Astrocyte (in vitro differentiated cells and primary cell): ENCODE measurements around the gene C5orf22.

Source experiments
- CTCF ChIP-seq: IDR thresholded peaks from 2 replicates; pipeline ENCODE4 v1.5.1; 2011; ENCODE audit warnings: low read depth, mild to moderate bottlenecking, inconsistent platforms, low read length, moderate library complexity; ENCODE audit not compliant: insufficient read depth
- EZH2 ChIP-seq: IDR thresholded peaks from 2 replicates; pipeline ENCODE4 v1.6.1; 2012; ENCODE audit warnings: mild to moderate bottlenecking, low read length, inconsistent platforms; ENCODE audit not compliant: insufficient read depth

- TF ChIP-seq CTCF (no peak), EZH2 (no peak)
Observed at GRCh38 chr5:31574772-31575171, 42.7 kb downstream of the C5orf22 start.
